ENCODE results near the gene ICAM5.

GRCh38 chr19:10286803-10287737 is 2.7 kb upstream of the ICAM5 start, which contains the start of gene ICAM4:
- TF ChIP-seq EP300 (IDR thresholded peaks at IDR 0.05; ENCODE audit: borderline replicate concordance) (no peak), CEBPB (IDR thresholded peaks at IDR 0.05) (no peak), TAF1 (IDR thresholded peaks at IDR 0.05; ENCODE audit: low read depth) (no peak)

Data from Ishikawa (cell line).